RWPE2 (cell line): ENCODE results near the gene CNPY2.
"Not testable (repeated sequence)": the region's sequence is repeated elsewhere in the genome, so short reads cannot be mapped to it uniquely, and the experiment has no call there.

Source experiments
- ATAC-seq: fragments of 200-7000 bp; cut with Tn5 transposase; 3 replicates; pipeline ENCODE4 v1.9.1; 2021; ENCODE audit warnings: low read depth
- DNase-seq: peaks from one replicate; pipeline ENCODE4 v3.0.0-alpha.2; 2020; ENCODE audit warnings: low spot score
- H3K27ac ChIP-seq: fragments of 450-650 bp; 2 replicates; pipeline ENCODE4 v1.5.1; 2017; ENCODE audit warnings: mild to moderate bottlenecking; ENCODE audit not compliant: poor library complexity, severe bottlenecking
- H3K27me3 ChIP-seq: fragments of 250-450 bp; sonication (Bioruptor Pico); 2 replicates; pipeline ENCODE4 v1.5.1; 2021; ENCODE audit warnings: mild to moderate bottlenecking, moderate library complexity; ENCODE audit not compliant: insufficient read depth, poor library complexity, severe bottlenecking
- H3K36me3 ChIP-seq: fragments of 250-450 bp; sonication (Bioruptor Pico); 2 replicates; pipeline ENCODE4 v1.5.1; 2020; ENCODE audit warnings: low read depth, mild to moderate bottlenecking, moderate library complexity
- H3K4me1 ChIP-seq: fragments of 250-450 bp; sonication (Bioruptor Pico); 2 replicates; pipeline ENCODE4 v1.5.1; 2021; ENCODE audit warnings: mild to moderate bottlenecking, moderate library complexity; ENCODE audit not compliant: insufficient read depth, poor library complexity, severe bottlenecking
- H3K4me3 ChIP-seq: fragments of 250-450 bp; sonication (Bioruptor Pico); 2 replicates; pipeline ENCODE4 v1.5.1; 2021; ENCODE audit warnings: mild to moderate bottlenecking, moderate library complexity; ENCODE audit not compliant: severe bottlenecking
- H3K9me3 ChIP-seq: fragments of 250-450 bp; sonication (Bioruptor Pico); 2 replicates; pipeline ENCODE4 v1.5.1; 2021; ENCODE audit warnings: mild to moderate bottlenecking, moderate library complexity; ENCODE audit not compliant: severe bottlenecking
- CTCF ChIP-seq: fragments of 450-650 bp; IDR thresholded peaks from one replicate; pipeline ENCODE4 v1.5.1; 2017; ENCODE audit warnings: mild to moderate bottlenecking, moderate library complexity; ENCODE audit not compliant: poor library complexity, severe bottlenecking

The CNPY2 gene

GRCh38 chr12:56271031-56271430 is 44.8 kb downstream of the CNPY2 start:
- ATAC-seq (peak; percentile 40; the same call in 1 of the 3 replicates), DNase-seq (no peak)
- H3K27me3 ChIP-seq, result no peaks in the 10 kb centered on the region
- no peak overlapping the region for H3K4me3 ChIP-seq
- peak; percentile 58 for TF ChIP-seq CTCF
- no peak overlapping the region for H3K27ac ChIP-seq
- H3K4me1 ChIP-seq, result no peaks in the 10 kb centered on the region
- H3K36me3 ChIP-seq, result peaks cover 46% of the 10 kb centered on the region
- no peaks in the 10 kb centered on the region for H3K9me3 ChIP-seq

GRCh38 chr12:56267443-56268071 is 48.2 kb downstream of the CNPY2 start:
- Histone ChIP-seq H3K9me3 (no peaks in the 10 kb centered on the region), H3K4me3 (peak overlapping the region; percentile 65), H3K27me3 (no peaks in the 10 kb centered on the region), H3K36me3 (peaks cover 14% of the 10 kb centered on the region), H3K27ac (peak overlapping the region; percentile 46), H3K4me1 (peaks cover 4% of the 10 kb centered on the region)
- TF ChIP-seq CTCF, result no peak
- DNase-seq, result no peak
- no peak for ATAC-seq

- ATAC-seq, result peak; percentile 83
- peak within 1 kb of the TSS; percentile 46 for H3K27ac ChIP-seq
- peaks cover 8% of the 10 kb centered on the region for H3K4me1 ChIP-seq
- H3K27me3 ChIP-seq, result no peaks in the 10 kb centered on the region
- H3K4me3 ChIP-seq, result peak within 1 kb of the TSS; percentile 65
- peak; percentile 85 for DNase-seq
- no peaks in the 10 kb centered on the region for H3K9me3 ChIP-seq
- TF ChIP-seq CTCF, result peak; percentile 69
- peaks cover 14% of the 10 kb centered on the region for H3K36me3 ChIP-seq
Observed at GRCh38 chr12:56266693-56267442, 48.9 kb downstream of the CNPY2 start, which contains the start of gene COQ10A. TSS of gene COQ10A (plus strand) at chr12:56266942. CDS start at chr12:56267119, 177 bp downstream.

- Histone ChIP-seq H3K27ac (peak overlapping the region; percentile 46), H3K4me1 (peaks cover 15% of the 10 kb centered on the region), H3K4me3 (peak overlapping the region; percentile 65)
- not testable (repeated sequence) for DNase-seq, H3K9me3 ChIP-seq, H3K27me3 ChIP-seq, H3K36me3 ChIP-seq, ATAC-seq
Observed at GRCh38 chr12:56266068-56266692, 49.6 kb downstream of the CNPY2 start.

- H3K27ac ChIP-seq, DNase-seq, H3K9me3 ChIP-seq, H3K36me3 ChIP-seq, H3K4me3 ChIP-seq, H3K27me3 ChIP-seq, ATAC-seq: not testable (repeated sequence)
- peaks cover 19% of the 10 kb centered on the region for H3K4me1 ChIP-seq
Observed at GRCh38 chr12:56262955-56263354, 52.8 kb downstream of the CNPY2 start.
